Adrenal gland (tissue), 19 donors: ENCODE measurements around the gene PRKACB. TPM values are rescaled to one million over a fixed set of nuclear protein-coding genes. Genes with fewer than 3 reads are reported as not detected.

Source experiments
- DNase-seq, 7 donors: peaks; one replicate each; pipeline ENCODE4 v3.0.0-alpha.2; 2019 to 2020
- H3K27ac ChIP-seq, 5 donors: fragments of 200-600 bp; sonication (generic) in 4 of 5; 1 replicate in 3 of 5; 2 replicates in 2 of 5; pipeline versions ENCODE4 v1.5.1 to v1.8.0; 2016 to 2020; ENCODE audit warnings: mild to moderate bottlenecking in 1 of 5
- H3K27me3 ChIP-seq: fragments of 200-600 bp; 2 replicates; pipeline ENCODE4 v1.8.0; 2021
- H3K36me3 ChIP-seq, 2 donors: fragments of 200-600 bp; replicated peaks in 1 of 2; 1 replicate in 1 of 2; 2 replicates in 1 of 2; pipeline versions ENCODE4 v1.5.1 to v1.8.0; 2018 to 2022
- H3K4me1 ChIP-seq, 2 donors: fragments of 200-600 bp; replicated peaks in 1 of 2; 1 replicate in 1 of 2; 2 replicates in 1 of 2; pipeline versions ENCODE4 v1.5.1 to v1.8.0; 2018 to 2021
- H3K4me3 ChIP-seq, 4 donors: fragments of 200-600 bp; sonication (generic) in 3 of 4; one replicate each; pipeline ENCODE4 v1.5.1; 2016 to 2018
- H3K9me3 ChIP-seq, 3 donors: fragments of 200-600 bp; sonication (generic) in 1 of 3; replicated peaks in 1 of 3; 1 replicate in 2 of 3; 2 replicates in 1 of 3; pipeline versions ENCODE4 v1.5.1 to v1.8.0; 2016 to 2021
- CTCF ChIP-seq, 6 experiments: fragments of 450-650 bp in 4 of 6; fragments of 200-600 bp in 2 of 6; sonication (generic) in 1 of 6; IDR thresholded peaks; 1 replicate in 5 of 6; 2 replicates in 1 of 6; pipeline versions ENCODE4 v1.5.1 to v1.8.0; 2016 to 2021; ENCODE audit warnings: antibody characterized with exemption in 6 of 6, mild to moderate bottlenecking in 2 of 6, moderate library complexity in 1 of 6
- POLR2A ChIP-seq, 2 donors: fragments of 450-650 bp; IDR thresholded peaks; one replicate each; pipeline ENCODE4 v1.6.1; 2017; ENCODE audit warnings: antibody characterized with exemption in 2 of 2, mild to moderate bottlenecking in 2 of 2, moderate library complexity in 1 of 2
- WGBS, 4 donors: extraction: QIAGEN DNeasy Blood & Tissue Kit in 2 of 4; methylation state at CpG; one replicate each; pipeline versions ENCODE4 v1.1.5 to v1.1.7; 2013 to 2017; 5-methylcytosine and 5-hydroxymethylcytosine counted together
- intact Hi-C, 2 donors: fragments of 100-400 bp; cut with DNase I; formaldehyde crosslinking; loops; one replicate each; pipeline versions ENCODE4 v1.14.1 to v1.15.0; 2022 to 2023
- long read RNA-seq, 10 donors: library from polyadenylated mRNA in 3 of 10; unstranded in 2 of 10; stranded (forward) in 1 of 10; transcript quantifications; one replicate each; pipeline ENCODE4 v2.0.0 and lab custom pipeline, GENCODE V29; 2021 to 2026
- polyA plus RNA-seq, 3 donors: library from polyadenylated mRNA; stranded (reverse); fragments of 200-250 nt in 2 of 3; fragments of 350-450 nt in 1 of 3; fragmentation: Illumina TruSeq in 1 of 3; extraction: RNeasy Lipid Tissue Mini Kit (QIAGEN cat#74804) in 1 of 3; gene quantifications; one replicate each; pipeline ENCODE4 v1.2.3, GENCODE V29; 2013 to 2014
- total RNA-seq, 9 donors: library from RNA; depleted of rRNA in 4 of 9; stranded (reverse); fragments of >200 nt in 4 of 9; fragments of 120-200 nt in 1 of 9; fragmentation: NEBNext Ultra II Directional in 1 of 9; extraction: Animal tissue kit (Norgen Biotek cat#: 25700) in 1 of 9; gene quantifications; one replicate each; pipeline versions ENCODE4 v1.1.0 to v1.2.4, GENCODE V29; 2013 to 2023
- donor health status: healthy with polysubstance abuse.
- donor health status: Bipolar disorder and iron deficiency.
- donor health status: DM: yes; HTN: yes; CAD: no.
- donor health status: DM: no; HTN: no; CAD: no.
- donor health status: DM: no; HTN: no; CAD: no.
- donor health status: DM: yes; HTN: yes; CAD: no.

Gene PRKACB
- total RNA-seq (10 to 100 TPM in 8 of 9 donors, 1 to 10 TPM in 1; 8.5 to 58.3 (median 26.8) TPM), polyA plus RNA-seq (10 to 100 TPM in 2 of 3 donors, 1 to 10 TPM in 1; 7.7 to 79.8 (median 17.4) TPM)
- long read RNA-seq, donor 1, full-length matches to known transcripts, result 4 of 4 reads
- long read RNA-seq, donor 1, partial matches to known transcripts, result 0 of 4 reads
- long read RNA-seq, donor 1, other reads (novel, unspliced or antisense), result 0 of 4 reads
- long read RNA-seq, donor 2, full-length matches to known transcripts, result 4 of 4 reads
- long read RNA-seq, donor 2, partial matches to known transcripts, result 0 of 4 reads
- long read RNA-seq, donor 2, other reads (novel, unspliced or antisense), result 0 of 4 reads
- long read RNA-seq, donor 3, full-length matches to known transcripts, result 3 of 3 reads
- long read RNA-seq, donor 3, partial matches to known transcripts, result 0 of 3 reads
- long read RNA-seq, donor 3, other reads (novel, unspliced or antisense), result 0 of 3 reads
- long read RNA-seq, donor 4, full-length matches to known transcripts, result 1 of 2 reads
- long read RNA-seq, donor 4, partial matches to known transcripts, result 0 of 2 reads
- long read RNA-seq, donor 4, other reads (novel, unspliced or antisense), result 1 of 2 reads
- long read RNA-seq, donor 5, full-length matches to known transcripts, result 7 of 10 reads
- long read RNA-seq, donor 5, partial matches to known transcripts, result 0 of 10 reads
- long read RNA-seq, donor 5, other reads (novel, unspliced or antisense), result 3 of 10 reads
- long read RNA-seq, donor 6, full-length matches to known transcripts, result 4 of 11 reads
- long read RNA-seq, donor 6, partial matches to known transcripts, result 0 of 11 reads
- long read RNA-seq, donor 6, other reads (novel, unspliced or antisense), result 7 of 11 reads
- long read RNA-seq, donor 7, full-length matches to known transcripts, result 2 of 2 reads
- long read RNA-seq, donor 7, partial matches to known transcripts, result 0 of 2 reads
- long read RNA-seq, donor 7, other reads (novel, unspliced or antisense), result 0 of 2 reads
- long read RNA-seq, donor 8, full-length matches to known transcripts, result 9 of 9 reads
- long read RNA-seq, donor 8, partial matches to known transcripts, result 0 of 9 reads
- long read RNA-seq, donor 8, other reads (novel, unspliced or antisense), result 0 of 9 reads
- long read RNA-seq, donor 9, full-length matches to known transcripts, result 7 of 7 reads
- long read RNA-seq, donor 9, partial matches to known transcripts, result 0 of 7 reads
- long read RNA-seq, donor 9, other reads (novel, unspliced or antisense), result 0 of 7 reads
- long read RNA-seq, donor 10, full-length matches to known transcripts, result 3 of 3 reads
- long read RNA-seq, donor 10, partial matches to known transcripts, result 0 of 3 reads
- long read RNA-seq, donor 10, other reads (novel, unspliced or antisense), result 0 of 3 reads

DNA sequence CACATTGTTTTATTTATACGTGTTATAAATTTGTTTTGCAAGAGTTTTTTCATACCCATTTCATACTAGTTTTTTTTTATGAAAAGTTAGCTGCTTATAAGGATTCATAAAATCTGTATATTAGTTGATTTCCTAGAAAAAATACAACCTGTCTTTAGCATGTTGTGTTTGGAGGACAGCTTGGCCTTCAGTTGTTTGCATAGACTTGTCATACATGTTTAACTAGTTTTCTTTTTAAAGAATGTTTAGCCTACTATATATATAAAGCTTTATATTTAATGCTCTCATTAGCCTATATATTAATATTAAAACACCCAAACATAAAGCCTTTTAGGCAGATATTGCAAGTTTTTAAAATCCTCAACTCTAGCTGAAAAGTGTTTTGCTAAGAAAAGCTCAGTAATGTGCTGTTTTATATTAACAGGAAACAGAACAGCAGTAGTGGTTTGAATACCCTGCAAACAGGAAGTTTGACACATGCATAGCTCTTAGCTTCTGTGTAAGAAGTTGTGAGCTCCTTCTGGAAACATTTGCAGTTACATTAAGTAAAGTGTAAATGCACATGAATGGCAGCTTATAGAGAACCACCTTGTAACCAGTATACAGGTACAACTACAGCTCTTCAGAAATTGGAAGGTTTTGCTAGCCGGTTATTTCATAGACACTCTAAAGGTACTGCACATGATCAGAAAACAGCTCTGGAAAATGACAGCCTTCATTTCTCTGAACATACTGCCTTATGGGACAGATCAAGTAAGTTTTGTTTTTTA, at the start of gene PRKACB:
Gene PRKACB (plus strand): TSS at position 476 of the 770 bp plus-strand sequence. CDS start 91 bp downstream, at position 567.
- Histone ChIP-seq H3K27ac (peak within 1 kb of the TSS in 3 of 5 donors; percentile 2 to 48 (median 22)), H3K9me3 (no peaks in the 10 kb centered on the region), H3K27me3 (no peaks in the 10 kb centered on the region), H3K4me1 (peaks cover 0 to 17% of the 10 kb centered on the region in 2 donors), H3K4me3 (peak within 1 kb of the TSS in 1 of 4 donors; percentile 36), H3K36me3 (no peaks in the 10 kb centered on the region)
- TF ChIP-seq POLR2A (IDR thresholded peaks at IDR 0.05), result no peak
- TF ChIP-seq CTCF (IDR thresholded peaks at IDR 0.05), result no peak
- 64 to 77% (median 71%) methylated on average over 2 of the region's 2 CpGs for WGBS, 4 donors
- intact Hi-C loops, result no loop called here
- no peak for DNase-seq

DNA sequence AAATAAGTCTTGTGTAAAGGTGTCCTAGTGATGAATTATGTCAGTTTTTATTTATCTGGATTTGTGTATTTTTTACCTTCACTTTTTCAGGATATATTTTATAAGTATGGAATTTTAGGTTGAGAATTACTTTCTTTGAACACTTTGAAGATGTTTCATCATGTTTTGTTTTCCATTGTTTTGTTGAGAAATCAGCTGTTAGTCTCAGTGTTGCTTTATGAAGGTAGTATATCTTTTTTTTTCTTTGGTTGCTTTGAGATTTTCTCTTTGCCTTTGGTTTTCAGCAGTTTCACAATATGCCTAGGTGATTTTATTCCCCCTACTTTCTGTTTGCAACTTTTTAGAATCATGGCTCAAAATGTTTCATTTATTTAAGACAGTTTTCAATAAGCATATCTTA, 48.8 kb upstream of the PRKACB start:
- Histone ChIP-seq H3K4me3 (no peak overlapping the region), H3K27me3 (no peaks in the 10 kb centered on the region), H3K4me1 (no peaks in the 10 kb centered on the region), H3K9me3 (no peaks in the 10 kb centered on the region), H3K36me3 (no peaks in the 10 kb centered on the region), H3K27ac (no peak overlapping the region)
- no peak for TF ChIP-seq POLR2A (IDR thresholded peaks at IDR 0.05)
- no peak for TF ChIP-seq CTCF (IDR thresholded peaks at IDR 0.05)
- no peak for DNase-seq
- intact Hi-C loops, result no loop called here

- no peaks in the 10 kb centered on the region for H3K36me3 ChIP-seq
- H3K4me3 ChIP-seq, result no peak overlapping the region
- H3K9me3 ChIP-seq, result no peaks in the 10 kb centered on the region
- no peak for DNase-seq
- intact Hi-C loops, result no loop called here
- H3K27me3 ChIP-seq, result no peaks in the 10 kb centered on the region
- no peak overlapping the region for H3K27ac ChIP-seq
- H3K4me1 ChIP-seq, result no peaks in the 10 kb centered on the region
- no peak for TF ChIP-seq POLR2A (IDR thresholded peaks at IDR 0.05)
- TF ChIP-seq CTCF (IDR thresholded peaks at IDR 0.05), result no peak
These were observed 47.9 kb upstream of the PRKACB start for GRCh38 chr1:84096176-84096575.
